Panc1 (cell line): ENCODE measurements around the gene CNTNAP1. TPM values are rescaled to one million over a fixed set of nuclear protein-coding genes. Genes with fewer than 3 reads are reported as not detected.
"Not testable (repeated sequence)": the region's sequence is repeated elsewhere in the genome, so short reads cannot be mapped to it uniquely, and the experiment has no call there.

Experiments used
- ATAC-seq: fragments of 200-7000 bp; cut with Tn5 transposase; 2 replicates; pipeline ENCODE4 v1.9.1; 2020; ENCODE audit warnings: mild to moderate bottlenecking, moderate library complexity
- BruUV-seq: library from RNA; stranded (reverse); fragments of 400-500 nt; replicated peaks from 2 replicates; lab custom pipeline; 2021; lab: Mats Ljungman, UMichigan
- CTCF ChIA-PET: fragments of 300-600 bp; sonication (Branson Sonifier 250); formaldehyde crosslinking; loops from one replicate; lab custom pipeline; 2022; ENCODE audit warnings: antibody characterized with exemption; lab: Charles Lee
- POLR2A ChIA-PET: fragments of 300-600 bp; sonication (Branson Sonifier 250); formaldehyde crosslinking; loops from one replicate; lab custom pipeline; 2022; ENCODE audit warnings: antibody characterized with exemption; lab: Charles Lee
- DNase-seq: peaks from one replicate; pipeline ENCODE4 v3.0.0-alpha.2; 2010; ENCODE audit warnings: low read depth, low spot score
- H3K27ac ChIP-seq: 2 replicates; pipeline ENCODE4 v1.5.1; 2011; ENCODE audit warnings: mild to moderate bottlenecking, low read length, inconsistent platforms
- H3K27me3 ChIP-seq: fragments of 200-500 bp; sonication (Bioruptor generic); 2 replicates; pipeline ENCODE4 v1.6.0; 2014; ENCODE audit warnings: low read length, inconsistent platforms; ENCODE audit not compliant: control insufficient read depth, insufficient read depth
- H3K36me3 ChIP-seq: fragments of 200-500 bp; sonication (Bioruptor generic); 2 replicates; pipeline ENCODE4 v1.5.1; 2014; ENCODE audit warnings: inconsistent platforms, mild to moderate bottlenecking, low read length, moderate library complexity; ENCODE audit not compliant: control insufficient read depth, insufficient read depth
- H3K4me1 ChIP-seq: 2 replicates; pipeline ENCODE4 v1.5.1; 2011; ENCODE audit warnings: inconsistent platforms, mild to moderate bottlenecking, low read length, moderate library complexity; ENCODE audit not compliant: control insufficient read depth, insufficient read depth
- H3K4me3 ChIP-seq, 2 experiments: 2 replicates each; pipeline ENCODE4 v1.5.1; 2011 to 2012; ENCODE audit warnings: low read depth in 2 of 2, low read length in 2 of 2, mild to moderate bottlenecking in 2 of 2, inconsistent platforms in 1 of 2, moderate library complexity in 1 of 2
- H3K9me3 ChIP-seq: fragments of 200-500 bp; sonication (Bioruptor generic); 2 replicates; pipeline ENCODE4 v1.5.1; 2014; ENCODE audit warnings: low read depth, mild to moderate bottlenecking, inconsistent platforms, low read length, moderate library complexity; ENCODE audit not compliant: control insufficient read depth, insufficient read depth
- POLR2AphosphoS5 ChIP-seq: IDR thresholded peaks from 2 replicates; pipeline ENCODE4 v1.6.1; 2012; ENCODE audit warnings: mild to moderate bottlenecking, low read depth, low read length, moderate library complexity
- REST ChIP-seq, 2 experiments: IDR thresholded peaks; 2 replicates each; pipeline ENCODE4 v1.6.1; 2011 to 2012; ENCODE audit warnings: low read depth in 2 of 2, control low read depth in 1 of 2, low read length in 1 of 2, mild to moderate bottlenecking in 1 of 2, moderate library complexity in 1 of 2; ENCODE audit not compliant: insufficient read depth in 1 of 2
- SIN3A ChIP-seq: IDR thresholded peaks from 2 replicates; pipeline ENCODE4 v1.6.1; 2012; ENCODE audit warnings: low read depth, mild to moderate bottlenecking, low read length, moderate library complexity, borderline replicate concordance; ENCODE audit not compliant: insufficient read depth
- TCF7L2 ChIP-seq: IDR thresholded peaks from 2 replicates; pipeline ENCODE4 v1.6.1; 2011; ENCODE audit warnings: mild to moderate bottlenecking, low read depth, low read length, inconsistent platforms
- in situ Hi-C: cut with HindIII; loops from 2 replicates; pipeline ENCODE4 v1.10.0; 2016; ENCODE audit warnings: low sequenced_read_pairs, low pct_unique_long_range_greater_than_20kb
- intact Hi-C: fragments of 100-400 bp; cut with micrococcal nuclease; formaldehyde crosslinking; loops from one replicate; pipeline ENCODE4 v1.10.0; 2022; ENCODE audit not compliant: unreplicated experiment
- total RNA-seq: library from RNA; stranded (reverse); gene quantifications from one replicate; pipeline ENCODE4 v1.2.1, GENCODE V29; 2021; ENCODE audit not compliant: unreplicated experiment
- TF ChIP-seq, protein P1 (sequence below): fragments of 450-650 bp; IDR thresholded peaks from 2 replicates; pipeline ENCODE4 v1.5.1; 2017; ENCODE audit warnings: mild to moderate bottlenecking

Gene CNTNAP1
- total RNA-seq, 1 experiment from 2014 or later: 20.4 TPM

DNA sequence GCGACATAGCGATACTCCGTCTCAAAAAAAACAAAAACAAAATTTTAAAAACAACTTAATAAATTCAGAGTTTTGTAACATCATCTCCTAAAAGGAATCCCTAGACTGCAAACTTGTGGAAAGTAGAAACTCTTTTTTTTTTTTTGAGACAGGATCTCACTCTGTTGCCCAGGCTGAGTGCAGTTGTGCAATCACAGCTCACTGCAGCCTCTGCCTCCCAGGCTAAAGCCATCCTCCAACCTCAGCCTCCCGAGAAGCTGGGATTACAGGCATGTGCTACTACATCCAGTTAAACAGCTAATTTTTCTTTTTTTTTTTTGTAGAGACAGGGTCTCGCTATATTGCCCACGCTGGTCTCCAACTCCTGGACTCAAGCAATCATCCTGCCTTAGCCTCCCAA lies 42.8 kb downstream of the CNTNAP1 start:
- no peak overlapping the region for H3K4me3 ChIP-seq
- H3K9me3 ChIP-seq: no peaks in the 10 kb centered on the region
- ChIA-PET CTCF (no interaction called here), POLR2A (interaction anchor here (0.7 kb wide), 1 partner anchor 132 kb away, joined by 3 read pairs; no protein-coding TSS in a partner anchor)
- no peaks in the 10 kb centered on the region for H3K4me1 ChIP-seq
- no peak overlapping the region for H3K27ac ChIP-seq
- ATAC-seq (no peak), DNase-seq (no peak)
- no peaks in the 10 kb centered on the region for H3K27me3 ChIP-seq
- in situ Hi-C loops (no loop called here), intact Hi-C loops (no loop called here)
- peaks cover 2% of the 10 kb centered on the region; the same call in 1 of the 2 replicates for H3K36me3 ChIP-seq
- TF ChIP-seq TCF7L2 (no peak), SIN3A (no peak), POLR2AphosphoS5 (no peak), REST (IDR thresholded peaks at IDR 0.05; ENCODE audit: insufficient read depth in 1 of 2, low read depth in 2 of 2, low read length in 1 of 2) (no peak)
- TF ChIP-seq, protein P1, sequence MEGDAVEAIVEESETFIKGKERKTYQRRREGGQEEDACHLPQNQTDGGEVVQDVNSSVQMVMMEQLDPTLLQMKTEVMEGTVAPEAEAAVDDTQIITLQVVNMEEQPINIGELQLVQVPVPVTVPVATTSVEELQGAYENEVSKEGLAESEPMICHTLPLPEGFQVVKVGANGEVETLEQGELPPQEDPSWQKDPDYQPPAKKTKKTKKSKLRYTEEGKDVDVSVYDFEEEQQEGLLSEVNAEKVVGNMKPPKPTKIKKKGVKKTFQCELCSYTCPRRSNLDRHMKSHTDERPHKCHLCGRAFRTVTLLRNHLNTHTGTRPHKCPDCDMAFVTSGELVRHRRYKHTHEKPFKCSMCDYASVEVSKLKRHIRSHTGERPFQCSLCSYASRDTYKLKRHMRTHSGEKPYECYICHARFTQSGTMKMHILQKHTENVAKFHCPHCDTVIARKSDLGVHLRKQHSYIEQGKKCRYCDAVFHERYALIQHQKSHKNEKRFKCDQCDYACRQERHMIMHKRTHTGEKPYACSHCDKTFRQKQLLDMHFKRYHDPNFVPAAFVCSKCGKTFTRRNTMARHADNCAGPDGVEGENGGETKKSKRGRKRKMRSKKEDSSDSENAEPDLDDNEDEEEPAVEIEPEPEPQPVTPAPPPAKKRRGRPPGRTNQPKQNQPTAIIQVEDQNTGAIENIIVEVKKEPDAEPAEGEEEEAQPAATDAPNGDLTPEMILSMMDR: no peak
- no TSS peak for BruUV-seq

- no peak overlapping the region for H3K4me3 ChIP-seq
- H3K27ac ChIP-seq: no peak overlapping the region
- no TSS peak for BruUV-seq
- ChIA-PET CTCF (no interaction called here), POLR2A (no interaction called here)
- intact Hi-C loops (no loop called here), in situ Hi-C loops (no loop called here)
- H3K9me3 ChIP-seq: no peaks in the 10 kb centered on the region
- H3K27me3 ChIP-seq: no peaks in the 10 kb centered on the region
- DNase-seq: no peak
- no peaks in the 10 kb centered on the region for H3K4me1 ChIP-seq
- H3K36me3 ChIP-seq: no peaks in the 10 kb centered on the region
- TF ChIP-seq POLR2AphosphoS5 (no peak), REST (IDR thresholded peaks at IDR 0.05; ENCODE audit: insufficient read depth in 1 of 2, low read depth in 2 of 2, low read length in 1 of 2) (no peak), TCF7L2 (no peak), SIN3A (no peak)
- TF ChIP-seq, protein P1: no peak
- no peak for ATAC-seq
Measured at GRCh38 chr17:42740699-42741098, 58.4 kb downstream of the CNTNAP1 start.

- BruUV-seq, H3K9me3 ChIP-seq, H3K27me3 ChIP-seq, H3K36me3 ChIP-seq, H3K4me3 ChIP-seq, intact Hi-C loops, ATAC-seq, DNase-seq, POLR2A ChIA-PET, in situ Hi-C loops, H3K4me1 ChIP-seq, H3K27ac ChIP-seq: not testable (repeated sequence)
- CTCF ChIA-PET: interaction anchor here (0.8 kb wide), 1 partner anchor 21 kb away, joined by 3 read pairs; no protein-coding TSS in a partner anchor
Measured at GRCh38 chr17:42742916-42743315, 60.6 kb downstream of the CNTNAP1 start.
